Endothelial cell (in vitro differentiated cells): ENCODE data around the gene BCAT1. TPM values are rescaled to one million over a fixed set of nuclear protein-coding genes. Genes with fewer than 3 reads are reported as not detected.

Experiments
- DNase-seq: peaks from one replicate; pipeline ENCODE4 v3.0.0; 2021; ENCODE audit warnings: low spot score
- H3K27ac Mint-ChIP-seq: one replicate; pipeline ENCODE4 v1.8.0; 2021; ENCODE audit warnings: mixed read lengths, inconsistent platforms; ENCODE audit not compliant: unreplicated experiment
- H3K27me3 Mint-ChIP-seq: one replicate; pipeline ENCODE4 v1.8.0; 2021; ENCODE audit warnings: mild to moderate bottlenecking, moderate library complexity, mixed read lengths, inconsistent platforms; ENCODE audit not compliant: unreplicated experiment
- H3K36me3 Mint-ChIP-seq: one replicate; pipeline ENCODE4 v1.8.0; 2021; ENCODE audit warnings: mild to moderate bottlenecking, low read depth, mixed read lengths, inconsistent platforms; ENCODE audit not compliant: unreplicated experiment
- H3K4me1 Mint-ChIP-seq: one replicate; pipeline ENCODE4 v1.8.0; 2021; ENCODE audit warnings: mild to moderate bottlenecking, mixed read lengths, inconsistent platforms; ENCODE audit not compliant: unreplicated experiment
- H3K4me3 Mint-ChIP-seq: one replicate; pipeline ENCODE4 v1.8.0; 2021; ENCODE audit warnings: mild to moderate bottlenecking, mixed read lengths, inconsistent platforms; ENCODE audit not compliant: unreplicated experiment
- H3K9me3 Mint-ChIP-seq: one replicate; pipeline ENCODE4 v1.8.0; 2021; ENCODE audit warnings: mixed read lengths, inconsistent platforms; ENCODE audit not compliant: unreplicated experiment
- total RNA-seq: library from RNA; stranded (reverse); fragmentation: NEBNext Ultra II Directional; extraction: Animal tissue kit (Norgen Biotek cat#: 25700); gene quantifications from one replicate; pipeline ENCODE4 v1.2.1, GENCODE V29; 2021; ENCODE audit not compliant: unreplicated experiment
- TF ChIP-seq, protein P1 (sequence below): fragments of 200-600 bp; sonication (generic); IDR thresholded peaks from one replicate; pipeline ENCODE4 v1.5.0; 2021; ENCODE audit warnings: antibody characterized with exemption; ENCODE audit not compliant: unreplicated experiment

The BCAT1 gene
- total RNA-seq, 1 donor from 2014 or later = 110 TPM

DNA sequence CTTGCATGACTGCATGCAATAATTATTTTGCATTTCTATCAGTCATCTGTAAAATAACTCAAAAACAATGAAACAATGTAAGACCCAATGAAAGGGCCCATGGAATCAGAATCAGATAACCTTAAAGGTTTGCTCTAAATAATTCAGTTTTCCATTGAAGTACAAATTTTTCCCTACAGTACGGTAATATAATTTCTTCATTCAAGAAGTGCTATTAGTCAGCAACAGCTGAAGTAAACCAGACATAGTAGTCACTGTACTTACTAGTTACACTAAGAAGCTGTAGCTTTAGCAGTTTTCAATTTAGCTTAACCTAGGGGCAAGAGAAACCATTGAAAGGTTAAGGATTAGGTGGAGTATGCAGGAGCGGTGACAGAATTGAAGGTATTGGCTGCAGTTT, 43.5 kb downstream of the BCAT1 start:
- peaks cover 3% of the 10 kb centered on the region for H3K27me3 Mint-ChIP-seq
- H3K27ac Mint-ChIP-seq = no peak overlapping the region
- H3K36me3 Mint-ChIP-seq = no peaks in the 10 kb centered on the region
- TF ChIP-seq, protein P1, sequence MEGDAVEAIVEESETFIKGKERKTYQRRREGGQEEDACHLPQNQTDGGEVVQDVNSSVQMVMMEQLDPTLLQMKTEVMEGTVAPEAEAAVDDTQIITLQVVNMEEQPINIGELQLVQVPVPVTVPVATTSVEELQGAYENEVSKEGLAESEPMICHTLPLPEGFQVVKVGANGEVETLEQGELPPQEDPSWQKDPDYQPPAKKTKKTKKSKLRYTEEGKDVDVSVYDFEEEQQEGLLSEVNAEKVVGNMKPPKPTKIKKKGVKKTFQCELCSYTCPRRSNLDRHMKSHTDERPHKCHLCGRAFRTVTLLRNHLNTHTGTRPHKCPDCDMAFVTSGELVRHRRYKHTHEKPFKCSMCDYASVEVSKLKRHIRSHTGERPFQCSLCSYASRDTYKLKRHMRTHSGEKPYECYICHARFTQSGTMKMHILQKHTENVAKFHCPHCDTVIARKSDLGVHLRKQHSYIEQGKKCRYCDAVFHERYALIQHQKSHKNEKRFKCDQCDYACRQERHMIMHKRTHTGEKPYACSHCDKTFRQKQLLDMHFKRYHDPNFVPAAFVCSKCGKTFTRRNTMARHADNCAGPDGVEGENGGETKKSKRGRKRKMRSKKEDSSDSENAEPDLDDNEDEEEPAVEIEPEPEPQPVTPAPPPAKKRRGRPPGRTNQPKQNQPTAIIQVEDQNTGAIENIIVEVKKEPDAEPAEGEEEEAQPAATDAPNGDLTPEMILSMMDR = no peak
- H3K4me3 Mint-ChIP-seq = no peak overlapping the region
- H3K9me3 Mint-ChIP-seq = no peaks in the 10 kb centered on the region
- no peak for DNase-seq
- H3K4me1 Mint-ChIP-seq = peaks cover 28% of the 10 kb centered on the region

DNA sequence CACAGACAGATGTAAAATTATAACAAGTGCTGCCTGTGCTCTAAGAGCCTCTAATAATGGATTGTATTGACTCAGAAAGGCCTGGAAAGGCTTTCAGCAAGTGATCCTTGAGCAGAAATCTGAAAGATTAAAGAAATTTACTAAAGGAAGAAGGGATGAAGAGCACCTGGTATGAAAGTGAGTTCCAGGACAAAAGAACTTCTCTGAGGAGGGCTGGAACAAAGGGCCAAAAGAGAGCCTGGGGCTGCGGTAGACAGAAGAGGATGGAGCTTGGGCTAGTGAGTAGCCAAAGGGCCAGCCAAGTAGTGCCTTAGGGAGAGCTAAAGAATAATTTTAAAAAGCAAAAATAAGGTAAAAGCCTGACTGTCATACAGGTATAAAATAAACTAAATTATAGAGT, 44.0 kb downstream of the BCAT1 start:
- DNase-seq = no peak
- Mint-ChIP-seq H3K27me3 (peaks cover 3% of the 10 kb centered on the region), H3K36me3 (no peaks in the 10 kb centered on the region), H3K4me3 (no peak overlapping the region), H3K27ac (no peak overlapping the region), H3K9me3 (no peaks in the 10 kb centered on the region), H3K4me1 (peaks cover 28% of the 10 kb centered on the region)
- TF ChIP-seq, protein P1 = no peak

DNA sequence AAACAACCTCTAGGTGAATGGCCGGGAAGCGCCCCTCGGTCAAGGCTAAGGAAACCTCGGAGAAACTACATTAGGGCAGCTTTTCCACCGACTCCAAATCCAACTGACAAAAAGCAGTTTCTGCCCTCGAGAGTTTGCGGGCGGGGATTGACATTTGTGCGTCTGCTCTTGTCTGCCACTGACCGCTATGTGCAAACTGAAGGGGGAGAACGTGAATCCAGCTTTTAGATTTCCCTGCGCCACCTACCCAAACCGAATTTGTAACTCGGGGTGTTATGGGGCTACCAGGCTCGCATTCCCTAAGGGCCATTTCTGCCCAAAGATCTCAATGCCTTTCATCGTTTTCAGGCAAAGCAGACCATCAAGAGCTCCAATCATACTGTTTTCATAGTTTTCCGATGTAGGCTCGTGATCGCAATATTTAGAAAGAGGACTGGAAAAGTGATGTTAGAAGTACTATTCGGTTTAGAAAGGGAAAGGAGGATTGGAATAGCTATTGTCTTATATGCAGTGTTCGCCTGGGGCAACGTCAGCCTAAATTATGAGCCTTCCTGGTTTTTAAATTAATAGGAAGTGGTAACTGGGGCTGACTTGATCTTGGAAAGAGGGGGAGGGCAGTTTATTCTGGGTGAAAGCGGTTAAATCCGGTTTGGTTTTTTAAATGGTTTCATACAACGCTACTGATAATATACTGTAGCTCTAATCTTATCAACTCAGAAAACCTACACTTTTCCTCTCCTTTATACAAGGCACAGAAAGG, 45.4 kb downstream of the BCAT1 start:
- DNase-seq = no peak
- peak overlapping the region; percentile 96 for H3K4me3 Mint-ChIP-seq
- H3K4me1 Mint-ChIP-seq = peaks cover 25% of the 10 kb centered on the region
- H3K36me3 Mint-ChIP-seq = no peaks in the 10 kb centered on the region
- peaks cover 3% of the 10 kb centered on the region for H3K27me3 Mint-ChIP-seq
- H3K9me3 Mint-ChIP-seq = no peaks in the 10 kb centered on the region
- TF ChIP-seq, protein P1 = no peak
- peak overlapping the region; percentile 38 for H3K27ac Mint-ChIP-seq

DNA sequence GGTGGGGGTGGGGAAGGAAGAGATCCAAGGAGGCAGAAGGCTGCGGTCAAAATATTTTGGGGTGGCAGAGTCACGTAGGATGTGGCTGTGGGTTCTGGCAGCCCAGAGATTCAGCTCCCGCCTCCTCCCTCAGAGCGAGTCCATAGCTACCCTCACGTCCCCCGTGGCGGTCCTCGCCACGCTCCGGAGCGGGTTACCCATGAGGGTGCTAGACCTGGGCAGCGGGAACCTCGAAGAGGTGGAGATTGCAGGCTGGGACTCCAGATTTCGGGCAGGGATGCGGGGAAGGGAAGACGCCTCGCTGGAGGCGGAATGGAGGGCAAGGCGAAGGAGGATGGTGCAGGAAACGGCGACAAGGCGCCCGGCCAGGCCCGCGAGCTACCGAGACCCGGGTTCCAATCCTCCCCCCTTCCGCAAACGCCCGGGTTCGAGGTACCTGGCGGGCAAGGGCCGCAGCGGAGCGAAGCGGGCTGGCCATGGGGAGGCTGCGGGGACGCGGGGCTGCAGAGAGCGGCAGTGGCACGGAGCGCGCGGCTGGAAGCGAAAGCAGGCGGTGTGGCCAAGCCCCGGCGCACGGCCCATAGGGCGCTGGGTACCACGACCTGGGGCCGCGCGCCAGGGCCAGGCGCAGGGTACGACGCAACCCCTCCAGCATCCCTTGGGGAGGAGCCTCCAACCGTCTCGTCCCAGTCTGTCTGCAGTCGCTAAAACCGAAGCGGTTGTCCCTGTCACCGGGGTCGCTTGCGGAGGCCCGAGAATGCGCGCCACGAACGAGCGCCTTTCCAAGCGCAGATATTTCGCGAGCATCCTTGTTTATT, 46.2 kb downstream of the BCAT1 start:
- Mint-ChIP-seq H3K27ac (peak overlapping the region; percentile 93), H3K4me1 (peaks cover 26% of the 10 kb centered on the region), H3K36me3 (peaks cover 3% of the 10 kb centered on the region), H3K9me3 (no peaks in the 10 kb centered on the region), H3K27me3 (peaks cover 3% of the 10 kb centered on the region), H3K4me3 (peak overlapping the region; percentile 96)
- peak; percentile 34 for DNase-seq
- TF ChIP-seq, protein P1 = no peak
